Measurements from ENCODE around the gene FRS2. TPM values are rescaled to one million over a fixed set of nuclear protein-coding genes. Genes with fewer than 3 reads are reported as not detected.

FRS2 gene
- total and polyA plus RNA-seq, 9 of the 15 experiments (the other 6 are each of a cell fraction or from before 2014, with no cell fraction given), result 1.0 to 9.1 (median 6.0) TPM

DNA sequence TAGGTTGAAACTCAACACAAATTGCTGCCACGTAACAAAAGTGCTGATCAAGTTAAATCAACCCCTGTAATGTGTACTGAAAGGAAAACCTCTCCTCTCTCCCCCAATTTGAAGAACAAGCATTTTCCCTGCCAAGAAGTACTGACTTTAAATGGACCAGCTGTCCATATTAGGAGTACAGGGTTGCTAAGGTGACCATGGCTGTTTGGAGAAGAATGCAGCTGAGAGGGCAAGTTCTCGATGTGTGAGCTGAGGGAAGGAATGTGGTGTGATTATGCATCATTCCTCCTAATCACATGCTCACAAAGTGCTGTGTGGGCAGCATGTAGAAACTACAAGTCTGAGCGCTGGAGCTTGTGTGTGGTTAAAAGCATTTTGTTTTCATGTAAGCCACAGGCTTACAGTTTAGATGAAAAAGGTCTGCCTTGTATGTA lies 64.2 kb downstream of the FRS2 start:
- Histone ChIP-seq H3K4me3 (no peak overlapping the region), H3K27me3 (ENCODE audit: control insufficient read depth in 2 of 2, insufficient read depth in 2 of 2, low read length in 2 of 2) (no peaks in the 10 kb centered on the region), H3K9ac (ENCODE audit: insufficient read depth in 1 of 2, low read depth in 2 of 2, low read length in 2 of 2) (no peak overlapping the region), H4K20me1 (replicated peaks; ENCODE audit: control insufficient read depth, insufficient read depth, low read length) (no peaks in the 10 kb centered on the region), H3K27ac (ENCODE audit: extremely low read depth, low read depth, low read length) (no peak overlapping the region), H3K4me2 (ENCODE audit: insufficient read depth, low read length) (no peak overlapping the region), H3K36me3 (ENCODE audit: control insufficient read depth, insufficient read depth, low read length) (peaks cover 3% of the 10 kb centered on the region; the same call in 1 of the 3 replicates), H3K4me1 (replicated peaks in 1 of 2; ENCODE audit: control insufficient read depth in 2 of 2, insufficient read depth in 2 of 2, low read length in 2 of 2) (peaks cover 0 to 3% of the 10 kb centered on the region in 2 experiments; a peak in 1 of 5 replicates), H3K79me2 (ENCODE audit: control insufficient read depth, insufficient read depth, low read length) (no peaks in the 10 kb centered on the region), H3K9me3 (replicated peaks; ENCODE audit: control insufficient read depth, insufficient read depth, low read depth, low read length) (no peaks in the 10 kb centered on the region), H3K9me1 (ENCODE audit: control insufficient read depth, insufficient read depth, low read length) (no peaks in the 10 kb centered on the region), H2AFZ (ENCODE audit: low read depth, low read length) (no peak overlapping the region)
- peak; percentile 58 for FAIRE-seq
- ATAC-seq, result peak; percentile 59
- BruUV-seq (replicated peaks), result no TSS peak
- intact Hi-C loops (cut with micrococcal nuclease), result no loop called here
- in situ Hi-C loops (cut with MboI), result no loop called here
- CTCF ChIA-PET (ENCODE audit: low intra/inter-chr PET ratio), result no interaction called here
- POLR2A ChIA-PET, result interaction anchor here (0.6 kb wide), 1 partner anchor 308 kb away, joined by 3 read pairs; no protein-coding TSS in a partner anchor
- 45% methylated on average over 3 of the region's 3 CpGs for WGBS (ENCODE audit: insufficient coverage, low coverage, missing lambda C conversion rate)
- DNase-seq (ENCODE audit: extremely low read depth in 1 of 4, low spot score in 3 of 4), result peak in 1 of 4 experiments; percentile 30
- TF ChIP-seq ZBTB7A (IDR thresholded peaks at IDR 0.05; ENCODE audit: borderline replicate concordance, control insufficient read depth, low read depth, low read length) (no peak), STAT5B (CRISPR knock-in tag; IDR thresholded peaks at IDR 0.05) (no peak), RFX1 (IDR thresholded peaks at IDR 0.05) (peak; percentile 70), ZC3H4 (CRISPR knock-in tag; IDR thresholded peaks at IDR 0.05; ENCODE audit: borderline replicate concordance) (no peak), ZNF232 (CRISPR knock-in tag; IDR thresholded peaks at IDR 0.05) (no peak), ZNF239 (CRISPR knock-in tag; IDR thresholded peaks at IDR 0.05) (no peak), C11orf30 (IDR thresholded peaks at IDR 0.05; ENCODE audit: low read depth) (peak; percentile 77), ZNF12 (CRISPR knock-in tag; IDR thresholded peaks at IDR 0.05) (no peak), NR4A1 (CRISPR knock-in tag; IDR thresholded peaks at IDR 0.05) (no peak), NR4A1 (tag; IDR thresholded peaks at IDR 0.05) (no peak), PRMT5 (CRISPR knock-in tag; IDR thresholded peaks at IDR 0.05) (no peak), PYGO2 (tag; IDR thresholded peaks at IDR 0.05) (no peak), MAFG (tag; conservative IDR thresholded peaks at IDR 0.05) (peak; percentile 62; the same call in 1 of the 2 replicates), KDM2B (CRISPR knock-in tag; IDR thresholded peaks at IDR 0.05) (no peak), ARHGAP35 (IDR thresholded peaks at IDR 0.05; ENCODE audit: partially characterized antibody) (no peak), PCBP1 (IDR thresholded peaks at IDR 0.05; ENCODE audit: low read depth, low read length, poor library complexity, severe bottlenecking) (no peak), EP300 (IDR thresholded peaks at IDR 0.05; ENCODE audit: low read length) (no peak), MAFF (IDR thresholded peaks at IDR 0.05; ENCODE audit: low read length) (0 out of 2 replicates have a peak, but pooled peaks have one; percentile 20), DACH1 (IDR thresholded peaks at IDR 0.05; ENCODE audit: partially characterized antibody) (no peak), ZNF431 (CRISPR knock-in tag; IDR thresholded peaks at IDR 0.05) (no peak)
- TF ChIP-seq, protein P1, sequence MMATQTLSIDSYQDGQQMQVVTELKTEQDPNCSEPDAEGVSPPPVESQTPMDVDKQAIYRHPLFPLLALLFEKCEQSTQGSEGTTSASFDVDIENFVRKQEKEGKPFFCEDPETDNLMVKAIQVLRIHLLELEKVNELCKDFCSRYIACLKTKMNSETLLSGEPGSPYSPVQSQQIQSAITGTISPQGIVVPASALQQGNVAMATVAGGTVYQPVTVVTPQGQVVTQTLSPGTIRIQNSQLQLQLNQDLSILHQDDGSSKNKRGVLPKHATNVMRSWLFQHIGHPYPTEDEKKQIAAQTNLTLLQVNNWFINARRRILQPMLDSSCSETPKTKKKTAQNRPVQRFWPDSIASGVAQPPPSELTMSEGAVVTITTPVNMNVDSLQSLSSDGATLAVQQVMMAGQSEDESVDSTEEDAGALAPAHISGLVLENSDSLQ (IDR thresholded peaks at IDR 0.05), result no peak
- TF ChIP-seq, protein P2, sequence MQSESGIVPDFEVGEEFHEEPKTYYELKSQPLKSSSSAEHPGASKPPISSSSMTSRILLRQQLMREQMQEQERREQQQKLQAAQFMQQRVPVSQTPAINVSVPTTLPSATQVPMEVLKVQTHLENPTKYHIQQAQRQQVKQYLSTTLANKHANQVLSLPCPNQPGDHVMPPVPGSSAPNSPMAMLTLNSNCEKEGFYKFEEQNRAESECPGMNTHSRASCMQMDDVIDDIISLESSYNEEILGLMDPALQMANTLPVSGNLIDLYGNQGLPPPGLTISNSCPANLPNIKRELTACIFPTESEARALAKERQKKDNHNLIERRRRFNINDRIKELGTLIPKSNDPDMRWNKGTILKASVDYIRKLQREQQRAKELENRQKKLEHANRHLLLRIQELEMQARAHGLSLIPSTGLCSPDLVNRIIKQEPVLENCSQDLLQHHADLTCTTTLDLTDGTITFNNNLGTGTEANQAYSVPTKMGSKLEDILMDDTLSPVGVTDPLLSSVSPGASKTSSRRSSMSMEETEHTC (IDR thresholded peaks at IDR 0.05), result 0 out of 2 replicates have a peak, but pooled peaks have one; percentile 22
- TF ChIP-seq, protein P3, sequence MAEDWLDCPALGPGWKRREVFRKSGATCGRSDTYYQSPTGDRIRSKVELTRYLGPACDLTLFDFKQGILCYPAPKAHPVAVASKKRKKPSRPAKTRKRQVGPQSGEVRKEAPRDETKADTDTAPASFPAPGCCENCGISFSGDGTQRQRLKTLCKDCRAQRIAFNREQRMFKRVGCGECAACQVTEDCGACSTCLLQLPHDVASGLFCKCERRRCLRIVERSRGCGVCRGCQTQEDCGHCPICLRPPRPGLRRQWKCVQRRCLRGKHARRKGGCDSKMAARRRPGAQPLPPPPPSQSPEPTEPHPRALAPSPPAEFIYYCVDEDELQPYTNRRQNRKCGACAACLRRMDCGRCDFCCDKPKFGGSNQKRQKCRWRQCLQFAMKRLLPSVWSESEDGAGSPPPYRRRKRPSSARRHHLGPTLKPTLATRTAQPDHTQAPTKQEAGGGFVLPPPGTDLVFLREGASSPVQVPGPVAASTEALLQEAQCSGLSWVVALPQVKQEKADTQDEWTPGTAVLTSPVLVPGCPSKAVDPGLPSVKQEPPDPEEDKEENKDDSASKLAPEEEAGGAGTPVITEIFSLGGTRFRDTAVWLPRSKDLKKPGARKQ (CRISPR knock-in tag; IDR thresholded peaks at IDR 0.05), result no peak

Measured in K562 (cell line).